OCI-LY7 (cell line): ENCODE measurements around the gene MYEOV. TPM values are rescaled to one million over a fixed set of nuclear protein-coding genes. Genes with fewer than 3 reads are reported as not detected.

Experiments
- Bru-seq: library from RNA; stranded (reverse); fragments of 400-500 nt; gene quantifications from one replicate; lab custom pipeline; 2021; lab: Mats Ljungman, UMichigan
- BruChase-seq, 2 experiments: library from RNA; stranded (reverse); fragments of 400-500 nt; gene quantifications; one replicate each; lab custom pipeline; 2021; lab: Mats Ljungman, UMichigan
- BruUV-seq: library from RNA; stranded (reverse); fragments of 400-500 nt; replicated peaks from 2 replicates; lab custom pipeline; 2021; lab: Mats Ljungman, UMichigan
- CTCF ChIA-PET: fragments of 300-600 bp; sonication (Branson Sonifier 250); formaldehyde crosslinking; loops from one replicate; lab custom pipeline; 2022; ENCODE audit warnings: antibody characterized with exemption; ENCODE audit not compliant: unreplicated experiment; lab: Charles Lee
- POLR2A ChIA-PET: fragments of 300-600 bp; sonication (Branson Sonifier 250); formaldehyde crosslinking; loops from one replicate; lab custom pipeline; 2022; ENCODE audit warnings: antibody characterized with exemption; lab: Charles Lee
- DNase-seq: peaks from one replicate; pipeline ENCODE4 v3.0.0-alpha.2; 2015; ENCODE audit warnings: low spot score
- H2AFZ ChIP-seq: fragments of 200-600 bp; sonication (generic), shearing (Covaris generic); 2 replicates; pipeline ENCODE4 v1.6.1; 2014; ENCODE audit warnings: mild to moderate bottlenecking, antibody characterized with exemption, low read length, moderate library complexity
- H3K27ac ChIP-seq: fragments of 200-600 bp; sonication (generic); 2 replicates; pipeline ENCODE4 v1.5.1; 2014; ENCODE audit warnings: mixed run types, low read depth, mild to moderate bottlenecking, moderate library complexity, low read length, inconsistent platforms; ENCODE audit not compliant: poor library complexity, severe bottlenecking
- H3K36me3 ChIP-seq: fragments of 200-600 bp; sonication (generic); 2 replicates; pipeline ENCODE4 v1.6.1; 2014; ENCODE audit warnings: mild to moderate bottlenecking, antibody characterized with exemption, low read length, moderate library complexity, mixed read lengths; ENCODE audit not compliant: insufficient read depth
- H3K4me1 ChIP-seq: fragments of 200-600 bp; sonication (generic); 2 replicates; pipeline ENCODE4 v1.5.1; 2014; ENCODE audit warnings: mild to moderate bottlenecking, low read length; ENCODE audit not compliant: insufficient read depth, poor library complexity, severe bottlenecking
- H3K4me2 ChIP-seq: fragments of 200-600 bp; sonication (generic); 2 replicates; pipeline ENCODE4 v1.6.1; 2014; ENCODE audit warnings: mild to moderate bottlenecking, low read length
- H3K4me3 ChIP-seq: fragments of 200-600 bp; sonication (generic); 2 replicates; pipeline ENCODE4 v1.5.1; 2014; ENCODE audit warnings: mild to moderate bottlenecking, low read depth, low read length; ENCODE audit not compliant: poor library complexity, severe bottlenecking
- H3K79me2 ChIP-seq: fragments of 200-600 bp; sonication (generic); 2 replicates; pipeline ENCODE4 v1.6.1; 2016; ENCODE audit warnings: low read depth, mild to moderate bottlenecking, low read length, moderate library complexity, mixed read lengths; ENCODE audit not compliant: insufficient read depth
- H3K9me2 ChIP-seq: fragments of 200-600 bp; sonication (generic); 2 replicates; pipeline ENCODE4 v1.6.1; 2016; ENCODE audit warnings: mild to moderate bottlenecking, low read length, mixed read lengths; ENCODE audit not compliant: insufficient read depth
- H3K9me3 ChIP-seq: fragments of 200-600 bp; sonication (generic); 2 replicates; pipeline ENCODE4 v1.6.1; 2014; ENCODE audit warnings: mild to moderate bottlenecking, mixed run types, low read length, mixed read lengths
- H4K20me1 ChIP-seq: fragments of 200-600 bp; sonication (generic); 2 replicates; pipeline ENCODE4 v1.6.1; 2014; ENCODE audit warnings: mild to moderate bottlenecking, antibody characterized with exemption, low read length, moderate library complexity, mixed read lengths; ENCODE audit not compliant: insufficient read depth
- CTCF ChIP-seq: fragments of 200-600 bp; sonication (generic); conservative IDR thresholded peaks from 2 replicates; pipeline ENCODE4 v1.5.1; 2014; ENCODE audit warnings: mild to moderate bottlenecking, antibody characterized with exemption, low read length, moderate library complexity, mixed read lengths
- EZH2phosphoT487 ChIP-seq: fragments of 200-600 bp; sonication (generic); IDR thresholded peaks from 2 replicates; pipeline ENCODE4 v1.6.1; 2018; ENCODE audit warnings: low read depth, borderline replicate concordance, mild to moderate bottlenecking, mixed run types, antibody characterized with exemption, low read length, moderate library complexity, mixed read lengths
- intact Hi-C: fragments of 100-400 bp; cut with micrococcal nuclease; formaldehyde crosslinking; loops from one replicate; pipeline ENCODE4 v1.10.0; 2022; ENCODE audit not compliant: unreplicated experiment
- long read RNA-seq: library from polyadenylated mRNA; stranded (forward); transcript quantifications from one replicate; pipeline ENCODE4 v2.0.0, GENCODE V29; 2022
- total RNA-seq, 2 experiments: library from RNA; depleted of rRNA in 1 of 2; stranded (reverse); fragments of >200 nt in 1 of 2; shearing (Covaris generic) in 1 of 2; gene quantifications; 2 replicates each; pipeline ENCODE4 v1.2.3, GENCODE V29; 2014 to 2022

The MYEOV gene
- total RNA-seq (2014; rRNA removed; shearing (Covaris generic)) (1.0 and 3.2 TPM in 2 replicates), total RNA-seq (2022) (7.7 and 8.8 TPM in 2 replicates), Bru-seq, nascent RNA (percentile 50 among the genes with signal in this experiment), BruChase-seq, experiment 1, labeled RNA remaining after a 6-hour chase (percentile 41 among the genes with signal in this experiment), BruChase-seq, experiment 2, labeled RNA remaining after a 2-hour chase (percentile 58 among the genes with signal in this experiment)
- long read RNA-seq, partial matches to known transcripts, result 3 of 11 reads
- long read RNA-seq, other reads (novel, unspliced or antisense), result 5 of 11 reads

DNA sequence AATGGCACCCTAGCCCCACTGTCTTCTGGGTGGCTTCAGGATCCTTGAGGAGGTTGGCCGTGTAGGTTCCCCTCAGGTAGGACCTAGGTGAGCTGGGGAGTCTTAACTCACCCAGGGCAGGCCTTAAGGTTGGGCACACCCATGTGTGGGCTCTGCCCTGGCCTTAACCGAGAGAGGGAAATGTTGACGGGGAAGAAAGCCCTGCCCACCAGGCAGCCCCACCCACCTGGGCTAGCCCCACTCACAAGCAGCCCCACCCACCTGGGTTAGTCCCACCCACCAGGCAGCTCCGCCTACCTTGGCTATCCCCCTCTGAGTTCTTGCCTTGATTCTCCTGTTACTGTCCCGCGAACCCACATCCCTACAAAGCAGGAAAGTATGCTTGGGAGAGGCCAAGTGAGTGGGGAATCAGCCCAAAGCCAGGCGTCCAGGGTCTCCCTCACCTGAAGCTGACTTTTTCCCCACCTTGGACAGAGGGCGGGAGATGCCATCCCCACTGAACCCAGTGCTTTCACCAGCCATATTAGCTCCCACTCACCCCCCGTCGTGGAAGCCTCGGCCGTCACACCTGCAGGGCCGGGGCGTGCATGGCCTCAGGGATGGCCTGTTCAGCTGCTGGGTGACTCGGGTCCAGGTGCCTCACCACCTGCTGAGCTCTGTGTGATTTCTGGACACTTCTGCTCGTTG lies at the start of gene MYEOV:
Gene MYEOV (plus strand): TSS at position 337 of the 687 bp plus-strand sequence. CDS start 1,200 bp downstream, outside the sequence.
- no peaks in the 10 kb centered on the region for H3K36me3 ChIP-seq
- TF ChIP-seq EZH2phosphoT487, result no peak
- H3K4me3 ChIP-seq, result peak within 1 kb of the TSS; percentile 72
- H2AFZ ChIP-seq, result peak within 1 kb of the TSS; percentile 61; the same call in 1 of the 2 replicates
- H3K27ac ChIP-seq, result peak within 1 kb of the TSS; percentile 84
- no peaks in the 10 kb centered on the region for H3K9me3 ChIP-seq
- DNase-seq, result peak; percentile 90
- ChIA-PET POLR2A (interaction anchor here (0.9 to 1.1 kb wide), 2 partner anchors 18 to 53 kb away, joined by 3 to 4 read pairs; no protein-coding TSS in a partner anchor), CTCF (interaction anchor here (1.1 kb wide), 1 partner anchor 192 kb away, joined by 4 read pairs; no protein-coding TSS in a partner anchor)
- H3K4me1 ChIP-seq, result peaks cover 64% of the 10 kb centered on the region
- H3K9me2 ChIP-seq, result no peaks in the 10 kb centered on the region
- H3K79me2 ChIP-seq, result no peaks in the 10 kb centered on the region; the same call in 1 of the 2 replicates
- H3K4me2 ChIP-seq, result peak within 1 kb of the TSS; percentile 88
- H4K20me1 ChIP-seq, result no peaks in the 10 kb centered on the region
- no TSS peak for BruUV-seq
- intact Hi-C loops, result loop anchor here (10.0 kb wide), 1 partner anchor 151 kb away; no protein-coding TSS in a partner anchor

DNA sequence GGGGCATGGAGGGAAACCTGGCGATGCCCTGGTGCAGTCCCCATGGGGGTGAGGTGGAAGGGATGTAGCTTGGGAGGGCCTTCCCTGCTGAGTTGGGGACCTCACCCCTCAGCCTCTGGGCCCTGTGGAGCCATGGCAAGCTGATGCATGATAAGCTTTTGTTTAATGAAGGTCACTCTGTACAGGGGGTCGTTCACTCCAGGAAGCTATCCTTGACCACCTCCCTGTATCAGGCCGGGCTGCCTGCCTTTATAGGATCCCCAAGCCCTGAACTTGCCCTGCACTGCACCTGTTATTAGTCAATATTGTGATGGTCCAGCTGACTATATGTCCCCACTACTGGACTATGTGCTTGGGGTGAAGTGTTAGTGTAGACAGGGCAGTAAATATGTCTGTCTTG lies 49.7 kb upstream of the MYEOV start:
- Histone ChIP-seq H3K79me2 (no peaks in the 10 kb centered on the region), H3K4me2 (no peak overlapping the region), H3K9me2 (no peaks in the 10 kb centered on the region), H3K36me3 (no peaks in the 10 kb centered on the region), H4K20me1 (no peaks in the 10 kb centered on the region), H2AFZ (no peak overlapping the region), H3K4me3 (no peak overlapping the region), H3K4me1 (peaks cover 10% of the 10 kb centered on the region), H3K9me3 (0 out of 2 replicates have a peak, but pooled peaks cover 8% of the 10 kb centered on the region), H3K27ac (no peak overlapping the region)
- no TSS peak for BruUV-seq
- intact Hi-C loops, result no loop called here
- no peak for TF ChIP-seq EZH2phosphoT487
- DNase-seq, result no peak
- ChIA-PET CTCF (no interaction called here), POLR2A (no interaction called here)

GRCh38 chr11:69245041-69245440 lies 48.9 kb upstream of the MYEOV start:
- BruUV-seq, result no TSS peak
- H3K79me2 ChIP-seq, result no peaks in the 10 kb centered on the region
- no peak overlapping the region for H2AFZ ChIP-seq
- no peak for DNase-seq
- no peaks in the 10 kb centered on the region for H3K36me3 ChIP-seq
- H4K20me1 ChIP-seq, result no peaks in the 10 kb centered on the region
- H3K9me3 ChIP-seq, result 0 out of 2 replicates have a peak, but pooled peaks cover 8% of the 10 kb centered on the region
- H3K27ac ChIP-seq, result no peak overlapping the region
- intact Hi-C loops, result no loop called here
- no peak overlapping the region for H3K4me3 ChIP-seq
- TF ChIP-seq CTCF (no peak), EZH2phosphoT487 (no peak)
- ChIA-PET POLR2A (no interaction called here), CTCF (no interaction called here)
- no peaks in the 10 kb centered on the region for H3K9me2 ChIP-seq
- peaks cover 10% of the 10 kb centered on the region for H3K4me1 ChIP-seq
- H3K4me2 ChIP-seq, result no peak overlapping the region
